SK-N-SH treated with all-trans-retinoic acid at 6 μM for 48 hours (cell line): ENCODE data around the gene TRIP6.

Source experiments
- ATAC-seq: fragments of 200-7000 bp; cut with Tn5 transposase; 3 replicates; pipeline ENCODE4 v1.9.1; 2020; ENCODE audit warnings: mild to moderate bottlenecking, moderate library complexity
- ARNTL ChIP-seq: fragments of 450-650 bp; formaldehyde crosslinking; IDR thresholded peaks from 2 replicates; pipeline ENCODE4 v1.5.0; 2020; ENCODE audit warnings: low read depth, mild to moderate bottlenecking, moderate library complexity, borderline replicate concordance
- BACH2 ChIP-seq: fragments of 250-450 bp; sonication (Bioruptor Pico); IDR thresholded peaks from 2 replicates; pipeline ENCODE4 v1.9.0; 2021; ENCODE audit warnings: mild to moderate bottlenecking, borderline replicate concordance
- CSDC2 ChIP-seq: fragments of 250-450 bp; sonication (Bioruptor Pico); IDR thresholded peaks from 2 replicates; pipeline ENCODE4 v1.5.0; 2020; ENCODE audit warnings: mild to moderate bottlenecking, moderate library complexity
- ESRRG ChIP-seq: fragments of 250-450 bp; sonication (Bioruptor Pico); IDR thresholded peaks from 2 replicates; pipeline ENCODE4 v1.6.1; 2021; ENCODE audit warnings: mild to moderate bottlenecking
- ISL1 ChIP-seq: fragments of 250-450 bp; sonication (Bioruptor Pico); IDR thresholded peaks from 2 replicates; pipeline ENCODE4 v2.1.2; 2022; ENCODE audit warnings: mild to moderate bottlenecking, moderate library complexity
- OSR1 ChIP-seq: fragments of 250-450 bp; sonication (Bioruptor Pico); IDR thresholded peaks from 2 replicates; pipeline ENCODE4 v1.8.0; 2022; ENCODE audit warnings: moderate library complexity, mild to moderate bottlenecking, inconsistent platforms
- PPARA ChIP-seq: fragments of 250-450 bp; sonication (Bioruptor Pico); IDR thresholded peaks from 2 replicates; pipeline ENCODE4 v1.5.0; 2020; ENCODE audit warnings: mild to moderate bottlenecking, borderline replicate concordance
- RARB ChIP-seq: fragments of 250-450 bp; sonication (Bioruptor Pico); IDR thresholded peaks from 2 replicates; pipeline ENCODE4 v1.8.0; 2021; ENCODE audit warnings: mild to moderate bottlenecking, moderate library complexity
- SNAI2 ChIP-seq: fragments of 250-450 bp; sonication (Bioruptor Pico); IDR thresholded peaks from 2 replicates; pipeline ENCODE4 v1.5.0; 2020; ENCODE audit warnings: mild to moderate bottlenecking, moderate library complexity
- TCF4 ChIP-seq: fragments of 250-450 bp; sonication (Bioruptor Pico); IDR thresholded peaks from 2 replicates; pipeline ENCODE4 v1.8.0; 2021; ENCODE audit warnings: mild to moderate bottlenecking, moderate library complexity, borderline replicate concordance
- TOX ChIP-seq: fragments of 250-450 bp; sonication (Bioruptor Pico); IDR thresholded peaks from 2 replicates; pipeline ENCODE4 v1.8.0; 2021; ENCODE audit warnings: mild to moderate bottlenecking, moderate library complexity, borderline replicate concordance
- ZC3H10 ChIP-seq: fragments of 250-450 bp; sonication (Bioruptor Pico); IDR thresholded peaks from 2 replicates; pipeline ENCODE4 v1.5.1; 2021; ENCODE audit warnings: mild to moderate bottlenecking, moderate library complexity
- ZFP3 ChIP-seq: fragments of 250-450 bp; sonication (Bioruptor Pico); IDR thresholded peaks from 2 replicates; pipeline ENCODE4 v1.5.0; 2020; ENCODE audit warnings: mild to moderate bottlenecking, moderate library complexity
- ZFP30 ChIP-seq: fragments of 450-650 bp; formaldehyde crosslinking; IDR thresholded peaks from 2 replicates; pipeline ENCODE4 v1.5.0; 2022; ENCODE audit warnings: mild to moderate bottlenecking, moderate library complexity
- ZNF70 ChIP-seq: fragments of 450-650 bp; formaldehyde crosslinking; IDR thresholded peaks from 2 replicates; pipeline ENCODE4 v1.5.0; 2020; ENCODE audit warnings: mild to moderate bottlenecking, moderate library complexity
- TF ChIP-seq, protein P1 (sequence below): fragments of 250-450 bp; sonication (Bioruptor Pico); IDR thresholded peaks from 2 replicates; pipeline ENCODE4 v1.5.0; 2020; ENCODE audit warnings: mild to moderate bottlenecking, moderate library complexity
- TF ChIP-seq, protein P2 (sequence below): fragments of 250-450 bp; sonication (Bioruptor Pico); IDR thresholded peaks from 2 replicates; pipeline ENCODE4 v1.8.0; 2020; ENCODE audit warnings: mild to moderate bottlenecking, moderate library complexity, borderline replicate concordance
- TF ChIP-seq, protein P3 (sequence below): fragments of 250-450 bp; sonication (Bioruptor Pico); IDR thresholded peaks from 2 replicates; pipeline ENCODE4 v1.5.1; 2021; ENCODE audit warnings: mild to moderate bottlenecking, moderate library complexity
- TF ChIP-seq, protein P4 (sequence below): fragments of 250-450 bp; sonication (Bioruptor Pico); IDR thresholded peaks from 2 replicates; pipeline ENCODE4 v1.5.1; 2020; ENCODE audit warnings: low read depth, mild to moderate bottlenecking, moderate library complexity

Gene TRIP6

DNA sequence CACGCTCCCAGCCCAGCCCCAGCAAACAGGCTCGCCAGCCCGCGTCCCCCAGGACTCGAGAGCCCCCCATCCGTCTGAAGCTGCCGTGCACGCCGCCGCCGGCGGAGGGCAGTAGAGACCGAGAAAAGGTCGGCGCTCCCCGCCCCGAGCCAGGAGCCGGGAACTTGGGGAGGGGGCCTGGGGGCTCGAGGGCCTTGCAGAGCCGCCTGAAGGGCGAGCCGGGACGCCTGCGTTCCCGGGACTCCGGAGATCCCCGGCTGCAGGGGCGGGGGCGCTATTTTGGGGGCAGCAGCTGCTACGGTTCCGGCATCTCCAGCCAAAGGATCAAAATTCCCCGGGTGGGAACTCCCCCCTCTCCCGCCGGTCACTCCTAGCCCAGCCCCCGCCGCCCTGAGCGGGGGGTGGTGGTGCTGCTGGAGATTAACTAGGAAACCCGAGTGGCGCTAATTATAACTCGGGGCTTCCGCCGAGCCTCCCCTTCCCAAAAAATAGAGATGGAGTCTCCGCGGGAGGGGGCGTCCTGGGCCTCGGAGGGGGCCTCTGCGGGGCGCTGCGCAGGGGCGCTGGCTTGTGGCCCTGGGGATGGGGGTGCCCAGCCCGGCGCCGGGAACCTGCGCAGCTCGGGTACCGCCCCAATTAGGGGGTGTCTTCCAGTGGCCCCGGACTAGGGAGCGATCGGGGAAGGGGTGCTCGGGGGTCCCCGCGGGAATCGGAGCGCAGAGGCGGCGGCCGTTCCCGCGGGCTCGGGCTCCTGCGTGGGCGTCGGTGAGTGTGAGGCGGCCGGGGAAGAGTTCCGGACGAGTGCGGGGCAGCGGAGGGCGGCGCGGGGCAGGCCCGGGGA is 27.9 kb downstream of the TRIP6 start:
- TF ChIP-seq, protein P1, sequence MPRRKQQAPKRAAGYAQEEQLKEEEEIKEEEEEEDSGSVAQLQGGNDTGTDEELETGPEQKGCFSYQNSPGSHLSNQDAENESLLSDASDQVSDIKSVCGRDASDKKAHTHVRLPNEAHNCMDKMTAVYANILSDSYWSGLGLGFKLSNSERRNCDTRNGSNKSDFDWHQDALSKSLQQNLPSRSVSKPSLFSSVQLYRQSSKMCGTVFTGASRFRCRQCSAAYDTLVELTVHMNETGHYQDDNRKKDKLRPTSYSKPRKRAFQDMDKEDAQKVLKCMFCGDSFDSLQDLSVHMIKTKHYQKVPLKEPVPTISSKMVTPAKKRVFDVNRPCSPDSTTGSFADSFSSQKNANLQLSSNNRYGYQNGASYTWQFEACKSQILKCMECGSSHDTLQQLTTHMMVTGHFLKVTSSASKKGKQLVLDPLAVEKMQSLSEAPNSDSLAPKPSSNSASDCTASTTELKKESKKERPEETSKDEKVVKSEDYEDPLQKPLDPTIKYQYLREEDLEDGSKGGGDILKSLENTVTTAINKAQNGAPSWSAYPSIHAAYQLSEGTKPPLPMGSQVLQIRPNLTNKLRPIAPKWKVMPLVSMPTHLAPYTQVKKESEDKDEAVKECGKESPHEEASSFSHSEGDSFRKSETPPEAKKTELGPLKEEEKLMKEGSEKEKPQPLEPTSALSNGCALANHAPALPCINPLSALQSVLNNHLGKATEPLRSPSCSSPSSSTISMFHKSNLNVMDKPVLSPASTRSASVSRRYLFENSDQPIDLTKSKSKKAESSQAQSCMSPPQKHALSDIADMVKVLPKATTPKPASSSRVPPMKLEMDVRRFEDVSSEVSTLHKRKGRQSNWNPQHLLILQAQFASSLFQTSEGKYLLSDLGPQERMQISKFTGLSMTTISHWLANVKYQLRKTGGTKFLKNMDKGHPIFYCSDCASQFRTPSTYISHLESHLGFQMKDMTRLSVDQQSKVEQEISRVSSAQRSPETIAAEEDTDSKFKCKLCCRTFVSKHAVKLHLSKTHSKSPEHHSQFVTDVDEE (CRISPR knock-in tag) = no peak
- TF ChIP-seq, protein P2, sequence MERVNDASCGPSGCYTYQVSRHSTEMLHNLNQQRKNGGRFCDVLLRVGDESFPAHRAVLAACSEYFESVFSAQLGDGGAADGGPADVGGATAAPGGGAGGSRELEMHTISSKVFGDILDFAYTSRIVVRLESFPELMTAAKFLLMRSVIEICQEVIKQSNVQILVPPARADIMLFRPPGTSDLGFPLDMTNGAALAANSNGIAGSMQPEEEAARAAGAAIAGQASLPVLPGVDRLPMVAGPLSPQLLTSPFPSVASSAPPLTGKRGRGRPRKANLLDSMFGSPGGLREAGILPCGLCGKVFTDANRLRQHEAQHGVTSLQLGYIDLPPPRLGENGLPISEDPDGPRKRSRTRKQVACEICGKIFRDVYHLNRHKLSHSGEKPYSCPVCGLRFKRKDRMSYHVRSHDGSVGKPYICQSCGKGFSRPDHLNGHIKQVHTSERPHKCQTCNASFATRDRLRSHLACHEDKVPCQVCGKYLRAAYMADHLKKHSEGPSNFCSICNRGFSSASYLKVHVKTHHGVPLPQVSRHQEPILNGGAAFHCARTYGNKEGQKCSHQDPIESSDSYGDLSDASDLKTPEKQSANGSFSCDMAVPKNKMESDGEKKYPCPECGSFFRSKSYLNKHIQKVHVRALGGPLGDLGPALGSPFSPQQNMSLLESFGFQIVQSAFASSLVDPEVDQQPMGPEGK (CRISPR knock-in tag) = peak; percentile 84; the same call in 1 of the 2 replicates
- peak; percentile 36 for ATAC-seq

DNA sequence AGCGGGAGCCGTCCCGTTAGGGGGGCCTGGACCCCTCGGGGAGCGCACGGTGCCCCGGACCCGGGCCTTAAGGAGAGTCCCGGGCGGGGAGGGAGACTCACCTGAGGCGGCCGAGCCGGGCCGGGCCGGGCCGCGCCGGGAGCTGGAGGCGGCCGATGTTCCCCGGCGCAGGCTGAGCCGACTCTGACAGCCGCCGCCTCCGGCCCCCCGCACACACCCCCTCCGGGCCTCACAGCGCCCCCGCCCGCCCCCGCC is 28.4 kb downstream of the TRIP6 start, which contains the start of gene ACHE:
TSS of gene ACHE (minus strand) at position 188 of the 255 bp plus-strand sequence. CDS start 1,656 bp downstream, outside the sequence.
- ATAC-seq = peak; percentile 39
- TF ChIP-seq TCF4 = no peak
- TF ChIP-seq ZNF70 (CRISPR knock-in tag) = no peak
- TF ChIP-seq, protein P3, sequence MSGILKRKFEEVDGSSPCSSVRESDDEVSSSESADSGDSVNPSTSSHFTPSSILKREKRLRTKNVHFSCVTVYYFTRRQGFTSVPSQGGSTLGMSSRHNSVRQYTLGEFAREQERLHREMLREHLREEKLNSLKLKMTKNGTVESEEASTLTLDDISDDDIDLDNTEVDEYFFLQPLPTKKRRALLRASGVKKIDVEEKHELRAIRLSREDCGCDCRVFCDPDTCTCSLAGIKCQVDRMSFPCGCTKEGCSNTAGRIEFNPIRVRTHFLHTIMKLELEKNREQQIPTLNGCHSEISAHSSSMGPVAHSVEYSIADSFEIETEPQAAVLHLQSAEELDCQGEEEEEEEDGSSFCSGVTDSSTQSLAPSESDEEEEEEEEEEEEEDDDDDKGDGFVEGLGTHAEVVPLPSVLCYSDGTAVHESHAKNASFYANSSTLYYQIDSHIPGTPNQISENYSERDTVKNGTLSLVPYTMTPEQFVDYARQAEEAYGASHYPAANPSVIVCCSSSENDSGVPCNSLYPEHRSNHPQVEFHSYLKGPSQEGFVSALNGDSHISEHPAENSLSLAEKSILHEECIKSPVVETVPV = no peak
- no peak for TF ChIP-seq ZC3H10 (CRISPR knock-in tag)
- no peak for TF ChIP-seq ZFP30 (CRISPR knock-in tag)
- no peak for TF ChIP-seq ZFP3 (CRISPR knock-in tag)
- no peak for TF ChIP-seq PPARA
- TF ChIP-seq SNAI2 (CRISPR knock-in tag) = no peak
- TF ChIP-seq TOX (CRISPR knock-in tag) = no peak
- no peak for TF ChIP-seq ARNTL (CRISPR knock-in tag)

DNA sequence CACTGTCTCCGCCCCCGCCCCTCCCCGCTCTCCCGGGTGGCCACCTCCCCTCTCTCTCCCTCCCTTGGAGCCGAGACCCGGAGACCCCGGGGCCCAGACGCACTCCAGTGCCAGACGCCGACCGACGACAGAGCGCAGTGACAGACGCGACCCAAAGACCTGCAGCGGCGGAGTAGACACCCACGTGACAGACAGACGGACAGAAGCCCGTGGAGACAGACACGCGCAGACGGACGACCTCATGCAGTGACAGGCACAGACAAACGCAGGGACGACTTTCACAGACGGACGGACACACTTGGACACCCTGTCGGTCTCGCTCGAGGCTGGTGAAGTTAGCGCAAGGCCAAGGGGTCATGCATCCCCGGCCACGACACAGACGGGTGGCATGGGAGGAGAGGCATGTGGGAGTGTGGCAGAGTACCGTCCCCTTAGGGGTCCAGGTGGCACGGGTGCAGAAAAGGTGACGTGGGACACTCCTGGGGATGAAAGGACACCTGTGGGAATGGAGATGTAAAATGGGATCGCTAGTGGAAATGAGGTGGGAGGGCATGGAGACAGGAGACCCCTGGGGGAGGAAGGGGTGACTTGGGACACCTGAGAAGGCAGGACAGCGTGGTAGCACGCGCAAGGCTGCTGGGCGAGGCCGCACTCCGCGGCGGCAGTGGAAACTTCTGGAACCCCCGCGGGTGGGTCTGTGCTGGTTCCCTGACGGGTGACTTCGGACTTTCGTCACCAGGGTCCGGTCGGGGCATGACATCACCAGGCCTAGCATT is 29.0 kb downstream of the TRIP6 start:
- TF ChIP-seq, protein P4, sequence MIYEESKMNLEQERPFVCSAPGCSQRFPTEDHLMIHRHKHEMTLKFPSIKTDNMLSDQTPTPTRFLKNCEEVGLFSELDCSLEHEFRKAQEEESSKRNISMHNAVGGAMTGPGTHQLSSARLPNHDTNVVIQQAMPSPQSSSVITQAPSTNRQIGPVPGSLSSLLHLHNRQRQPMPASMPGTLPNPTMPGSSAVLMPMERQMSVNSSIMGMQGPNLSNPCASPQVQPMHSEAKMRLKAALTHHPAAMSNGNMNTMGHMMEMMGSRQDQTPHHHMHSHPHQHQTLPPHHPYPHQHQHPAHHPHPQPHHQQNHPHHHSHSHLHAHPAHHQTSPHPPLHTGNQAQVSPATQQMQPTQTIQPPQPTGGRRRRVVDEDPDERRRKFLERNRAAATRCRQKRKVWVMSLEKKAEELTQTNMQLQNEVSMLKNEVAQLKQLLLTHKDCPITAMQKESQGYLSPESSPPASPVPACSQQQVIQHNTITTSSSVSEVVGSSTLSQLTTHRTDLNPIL (CRISPR knock-in tag) = no peak
- TF ChIP-seq BACH2 (CRISPR knock-in tag) = no peak
- no peak for TF ChIP-seq TCF4
- TF ChIP-seq TOX (CRISPR knock-in tag) = no peak
- no peak for TF ChIP-seq OSR1 (CRISPR knock-in tag)
- no peak for TF ChIP-seq ZC3H10 (CRISPR knock-in tag)
- TF ChIP-seq, protein P3 = no peak
- TF ChIP-seq ESRRG (CRISPR knock-in tag) = no peak
- TF ChIP-seq, protein P1 (CRISPR knock-in tag) = no peak
- no peak for TF ChIP-seq PPARA
- no peak for TF ChIP-seq ISL1 (CRISPR knock-in tag)
- no peak for TF ChIP-seq RARB
- no peak for TF ChIP-seq ZNF70 (CRISPR knock-in tag)
- TF ChIP-seq CSDC2 (CRISPR knock-in tag) = no peak
- TF ChIP-seq, protein P2 (CRISPR knock-in tag) = no peak
- ATAC-seq = no peak
